ENCODE results near the gene COQ8A. TPM values are rescaled to one million over a fixed set of nuclear protein-coding genes. Genes with fewer than 3 reads are reported as not detected.
A peak's percentile ranks its signal among the peaks of the same experiment; 100 is the strongest.

Gene COQ8A
- polyA plus RNA-seq, 1 donor, result 38.7 TPM

- 92% methylated on average over 2 of the region's 4 CpGs for WGBS (ENCODE audit: insufficient coverage, low lambda C conversion rate)
- no peaks in the 10 kb centered on the region for H3K27me3 ChIP-seq (ENCODE audit: control insufficient read depth, insufficient read depth, low read length)
- H3K27ac ChIP-seq (ENCODE audit: low read length), result no peak overlapping the region
- no peak overlapping the region for H3K4me3 ChIP-seq (ENCODE audit: low read length)
- no peaks in the 10 kb centered on the region for H3K4me1 ChIP-seq (ENCODE audit: control insufficient read depth, insufficient read depth, low read length)
- DNase-seq, result no peak
- peaks cover 7% of the 10 kb centered on the region for H3K36me3 ChIP-seq (ENCODE audit: control insufficient read depth, insufficient read depth, low read length)
- no peaks in the 10 kb centered on the region for H3K9me3 ChIP-seq (ENCODE audit: control insufficient read depth, low read depth, low read length)
These were observed 38.7 kb upstream of the COQ8A start for GRCh38 chr1:226901421-226901820.

GRCh38 chr1:226902601-226903000 lies 37.5 kb upstream of the COQ8A start:
- DNase-seq, result no peak
- peaks cover 7% of the 10 kb centered on the region for H3K36me3 ChIP-seq (ENCODE audit: control insufficient read depth, insufficient read depth, low read length)
- no peak overlapping the region for H3K4me3 ChIP-seq (ENCODE audit: low read length)
- H3K27me3 ChIP-seq (ENCODE audit: control insufficient read depth, insufficient read depth, low read length), result no peaks in the 10 kb centered on the region
- no peaks in the 10 kb centered on the region for H3K4me1 ChIP-seq (ENCODE audit: control insufficient read depth, insufficient read depth, low read length)
- no peaks in the 10 kb centered on the region for H3K9me3 ChIP-seq (ENCODE audit: control insufficient read depth, low read depth, low read length)
- WGBS (ENCODE audit: insufficient coverage, low lambda C conversion rate), result no CpG with 5 or more reads among the region's 4 CpGs
- H3K27ac ChIP-seq (ENCODE audit: low read length), result no peak overlapping the region

GRCh38 chr1:226903819-226904716 lies 36.0 kb upstream of the COQ8A start:
- Histone ChIP-seq H3K9me3 (ENCODE audit: control insufficient read depth, low read depth, low read length) (no peaks in the 10 kb centered on the region), H3K4me3 (ENCODE audit: low read length) (no peak overlapping the region), H3K27me3 (ENCODE audit: control insufficient read depth, insufficient read depth, low read length) (no peaks in the 10 kb centered on the region), H3K36me3 (ENCODE audit: control insufficient read depth, insufficient read depth, low read length) (peaks cover 7% of the 10 kb centered on the region), H3K4me1 (ENCODE audit: control insufficient read depth, insufficient read depth, low read length) (no peaks in the 10 kb centered on the region), H3K27ac (ENCODE audit: low read length) (peak overlapping the region; percentile 38)
- peak in 1 of 2 donors; percentile 29 for DNase-seq
- WGBS (ENCODE audit: insufficient coverage, low lambda C conversion rate), result 71% methylated on average over 2 of the region's 12 CpGs

GRCh38 chr1:226904772-226905171 lies 35.3 kb upstream of the COQ8A start:
- Histone ChIP-seq H3K27me3 (ENCODE audit: control insufficient read depth, insufficient read depth, low read length) (no peaks in the 10 kb centered on the region), H3K4me3 (ENCODE audit: low read length) (no peak overlapping the region), H3K36me3 (ENCODE audit: control insufficient read depth, insufficient read depth, low read length) (peaks cover 2% of the 10 kb centered on the region), H3K27ac (ENCODE audit: low read length) (no peak overlapping the region), H3K4me1 (ENCODE audit: control insufficient read depth, insufficient read depth, low read length) (no peaks in the 10 kb centered on the region), H3K9me3 (ENCODE audit: control insufficient read depth, low read depth, low read length) (no peaks in the 10 kb centered on the region)
- DNase-seq, result no peak
- no CpG with 5 or more reads among the region's 3 CpGs for WGBS (ENCODE audit: insufficient coverage, low lambda C conversion rate)

- peaks cover 2% of the 10 kb centered on the region for H3K4me1 ChIP-seq (ENCODE audit: control insufficient read depth, insufficient read depth, low read length)
- H3K36me3 ChIP-seq (ENCODE audit: control insufficient read depth, insufficient read depth, low read length), result no peaks in the 10 kb centered on the region
- H3K27ac ChIP-seq (ENCODE audit: low read length), result no peak overlapping the region
- H3K4me3 ChIP-seq (ENCODE audit: low read length), result no peak overlapping the region
- no CpG with 5 or more reads among the region's 10 CpGs for WGBS (ENCODE audit: insufficient coverage, low lambda C conversion rate)
- H3K9me3 ChIP-seq (ENCODE audit: control insufficient read depth, low read depth, low read length), result no peaks in the 10 kb centered on the region
- no peaks in the 10 kb centered on the region for H3K27me3 ChIP-seq (ENCODE audit: control insufficient read depth, insufficient read depth, low read length)
- no peak for DNase-seq
These were observed 31.7 kb upstream of the COQ8A start for GRCh38 chr1:226908419-226908818.

GRCh38 chr1:226908913-226909312 lies 31.2 kb upstream of the COQ8A start:
- Histone ChIP-seq H3K27ac (ENCODE audit: low read length) (no peak overlapping the region), H3K4me3 (ENCODE audit: low read length) (no peak overlapping the region), H3K9me3 (ENCODE audit: control insufficient read depth, low read depth, low read length) (no peaks in the 10 kb centered on the region), H3K36me3 (ENCODE audit: control insufficient read depth, insufficient read depth, low read length) (no peaks in the 10 kb centered on the region), H3K27me3 (ENCODE audit: control insufficient read depth, insufficient read depth, low read length) (no peaks in the 10 kb centered on the region), H3K4me1 (ENCODE audit: control insufficient read depth, insufficient read depth, low read length) (peaks cover 2% of the 10 kb centered on the region)
- no peak for DNase-seq
- 100% methylated on average over 1 of the region's 1 CpG for WGBS (ENCODE audit: insufficient coverage, low lambda C conversion rate)

- no peak overlapping the region for H3K4me3 ChIP-seq (ENCODE audit: low read length)
- WGBS (ENCODE audit: insufficient coverage, low lambda C conversion rate), result no CpG with 5 or more reads among the region's 13 CpGs
- no peak overlapping the region for H3K27ac ChIP-seq (ENCODE audit: low read length)
- no peaks in the 10 kb centered on the region for H3K27me3 ChIP-seq (ENCODE audit: control insufficient read depth, insufficient read depth, low read length)
- H3K9me3 ChIP-seq (ENCODE audit: control insufficient read depth, low read depth, low read length), result no peaks in the 10 kb centered on the region
- DNase-seq, result peak; percentile 72 to 77
- H3K4me1 ChIP-seq (ENCODE audit: control insufficient read depth, insufficient read depth, low read length), result peaks cover 2% of the 10 kb centered on the region
- no peaks in the 10 kb centered on the region for H3K36me3 ChIP-seq (ENCODE audit: control insufficient read depth, insufficient read depth, low read length)
These were observed 27.4 kb upstream of the COQ8A start for GRCh38 chr1:226912587-226913176.

GRCh38 chr1:226915672-226915995 lies 24.5 kb upstream of the COQ8A start:
- 20% methylated on average over 2 of the region's 3 CpGs for WGBS (ENCODE audit: insufficient coverage, low lambda C conversion rate)
- no peaks in the 10 kb centered on the region for H3K36me3 ChIP-seq (ENCODE audit: control insufficient read depth, insufficient read depth, low read length)
- no peak overlapping the region for H3K27ac ChIP-seq (ENCODE audit: low read length)
- no peak for DNase-seq
- H3K4me3 ChIP-seq (ENCODE audit: low read length), result no peak overlapping the region
- peaks cover 2% of the 10 kb centered on the region for H3K4me1 ChIP-seq (ENCODE audit: control insufficient read depth, insufficient read depth, low read length)
- H3K9me3 ChIP-seq (ENCODE audit: control insufficient read depth, low read depth, low read length), result no peaks in the 10 kb centered on the region
- no peaks in the 10 kb centered on the region for H3K27me3 ChIP-seq (ENCODE audit: control insufficient read depth, insufficient read depth, low read length)

- no peak overlapping the region for H3K27ac ChIP-seq (ENCODE audit: low read length)
- no peaks in the 10 kb centered on the region for H3K9me3 ChIP-seq (ENCODE audit: control insufficient read depth, low read depth, low read length)
- H3K4me3 ChIP-seq (ENCODE audit: low read length), result no peak overlapping the region
- no peaks in the 10 kb centered on the region for H3K36me3 ChIP-seq (ENCODE audit: control insufficient read depth, insufficient read depth, low read length)
- H3K4me1 ChIP-seq (ENCODE audit: control insufficient read depth, insufficient read depth, low read length), result peaks cover 2% of the 10 kb centered on the region
- WGBS (ENCODE audit: insufficient coverage, low lambda C conversion rate), result 100% methylated on average over 1 of the region's 2 CpGs
- H3K27me3 ChIP-seq (ENCODE audit: control insufficient read depth, insufficient read depth, low read length), result no peaks in the 10 kb centered on the region
- DNase-seq, result no peak
These were observed 23.6 kb upstream of the COQ8A start for GRCh38 chr1:226916497-226916896.

- H3K4me3 ChIP-seq (ENCODE audit: low read length), result no peak overlapping the region
- no peaks in the 10 kb centered on the region for H3K4me1 ChIP-seq (ENCODE audit: control insufficient read depth, insufficient read depth, low read length)
- no peaks in the 10 kb centered on the region for H3K27me3 ChIP-seq (ENCODE audit: control insufficient read depth, insufficient read depth, low read length)
- no peak overlapping the region for H3K27ac ChIP-seq (ENCODE audit: low read length)
- no peaks in the 10 kb centered on the region for H3K9me3 ChIP-seq (ENCODE audit: control insufficient read depth, low read depth, low read length)
- no peaks in the 10 kb centered on the region for H3K36me3 ChIP-seq (ENCODE audit: control insufficient read depth, insufficient read depth, low read length)
- DNase-seq, result no peak
- no CpG with 5 or more reads among the region's 5 CpGs for WGBS (ENCODE audit: insufficient coverage, low lambda C conversion rate)
These were observed 20.5 kb upstream of the COQ8A start for GRCh38 chr1:226919587-226919986.
